HEK293 (cell line): ENCODE results near the gene TAF5L.

ENCODE experiments used
- CTCF ChIA-PET: fragments of 350-600 bp; formaldehyde crosslinking; extraction: SDS; loops from one replicate; lab custom pipeline; 2021; ENCODE audit warnings: antibody characterized with exemption; lab: Yijun Ruan, JAX
- POLR2A ChIA-PET: fragments of 300-600 bp; formaldehyde crosslinking; extraction: SDS; loops from one replicate; lab custom pipeline; 2020; ENCODE audit warnings: antibody characterized with exemption, inconsistent platforms; lab: Yijun Ruan, JAX
- H3K27ac ChIP-seq: fragments of 200-500 bp; sonication (Bioruptor generic); 2 replicates; pipeline ENCODE4 v1.5.1; 2014; ENCODE audit warnings: low read depth, low read length, control low read depth, inconsistent platforms; ENCODE audit errors: extremely low read depth
- H3K36me3 ChIP-seq, 2 experiments: fragments of 200-500 bp in 1 of 2; sonication (Bioruptor generic) in 1 of 2; 1 replicate in 1 of 2; 2 replicates in 1 of 2; pipeline ENCODE4 v1.5.1; 2014 to 2017; ENCODE audit warnings: inconsistent platforms in 2 of 2, low read length in 2 of 2; ENCODE audit not compliant: control insufficient read depth in 2 of 2, insufficient read depth in 1 of 2
- H3K4me1 ChIP-seq: fragments of 200-500 bp; sonication (Bioruptor generic); 2 replicates; pipeline ENCODE4 v1.5.1; 2014; ENCODE audit warnings: mild to moderate bottlenecking, low read length, inconsistent platforms; ENCODE audit not compliant: control insufficient read depth, insufficient read depth
- H3K4me3 ChIP-seq: 2 replicates; pipeline ENCODE4 v1.5.1; 2011; ENCODE audit warnings: low read depth, mild to moderate bottlenecking, control low read depth, low read length, moderate library complexity
- H3K9me3 ChIP-seq: fragments of 200-500 bp; sonication (Bioruptor generic); 2 replicates; pipeline ENCODE4 v1.5.1; 2014; ENCODE audit warnings: low read depth, low read length, inconsistent platforms; ENCODE audit not compliant: control insufficient read depth, insufficient read depth
- HOXC10 ChIP-seq: sonication (generic); formaldehyde crosslinking; IDR thresholded peaks from 2 replicates; pipeline ENCODE4 v1.8.1; 2023; ENCODE audit warnings: mild to moderate bottlenecking, missing genetic modification reagents
- IKZF3 ChIP-seq: fragments of 450-650 bp; IDR thresholded peaks from 2 replicates; pipeline ENCODE4 v1.5.0; 2018; ENCODE audit warnings: missing biosample characterization, mild to moderate bottlenecking, missing genetic modification characterization, moderate library complexity
- KLF10 ChIP-seq: fragments of 450-650 bp; IDR thresholded peaks from 2 replicates; pipeline ENCODE4 v1.5.1; 2018; ENCODE audit warnings: missing biosample characterization, mild to moderate bottlenecking, missing genetic modification characterization
- PRDM1 ChIP-seq: fragments of 450-650 bp; formaldehyde crosslinking; IDR thresholded peaks from 2 replicates; pipeline ENCODE4; 2016; ENCODE audit warnings: missing biosample characterization, missing genetic modification characterization
- RBAK ChIP-seq: fragments of 450-650 bp; formaldehyde crosslinking; IDR thresholded peaks from 2 replicates; pipeline ENCODE4 v1.5.1; 2016; ENCODE audit warnings: missing biosample characterization, missing genetic modification characterization
- SP7 ChIP-seq: fragments of 450-650 bp; formaldehyde crosslinking; IDR thresholded peaks from 2 replicates; pipeline ENCODE4 v1.5.1; 2016; ENCODE audit warnings: missing biosample characterization, missing genetic modification characterization
- ZFP41 ChIP-seq: fragments of 450-650 bp; formaldehyde crosslinking; IDR thresholded peaks from 2 replicates; pipeline ENCODE4 v1.5.1; 2016; ENCODE audit warnings: missing biosample characterization, missing genetic modification characterization, borderline replicate concordance
- ZNF350 ChIP-seq: fragments of 450-650 bp; formaldehyde crosslinking; IDR thresholded peaks from 2 replicates; pipeline ENCODE4 v1.5.0; 2017; ENCODE audit warnings: missing biosample characterization, mild to moderate bottlenecking, missing genetic modification characterization
- ZNF398 ChIP-seq: fragments of 450-650 bp; formaldehyde crosslinking; IDR thresholded peaks from 2 replicates; pipeline ENCODE4 v1.5.1; 2017; ENCODE audit warnings: missing biosample characterization, missing genetic modification characterization
- ZNF555 ChIP-seq: fragments of 450-650 bp; formaldehyde crosslinking; conservative IDR thresholded peaks from 2 replicates; pipeline ENCODE4 v1.5.1; 2017; ENCODE audit warnings: missing biosample characterization, mild to moderate bottlenecking, missing genetic modification characterization, inconsistent platforms
- ZNF558 ChIP-seq: fragments of 450-650 bp; formaldehyde crosslinking; IDR thresholded peaks from 2 replicates; pipeline ENCODE4 v1.5.1; 2016; ENCODE audit warnings: missing biosample characterization, missing genetic modification characterization
- ZNF561 ChIP-seq: fragments of 450-650 bp; IDR thresholded peaks from 2 replicates; pipeline ENCODE4 v1.5.1; 2018; ENCODE audit warnings: missing biosample characterization, missing genetic modification characterization, borderline replicate concordance
- ZNF585B ChIP-seq: fragments of 450-650 bp; formaldehyde crosslinking; IDR thresholded peaks from 2 replicates; pipeline ENCODE4 v1.5.1; 2016; ENCODE audit warnings: missing biosample characterization, missing genetic modification characterization
- ZNF660 ChIP-seq: fragments of 450-650 bp; IDR thresholded peaks from 2 replicates; pipeline ENCODE4 v1.5.1; 2018; ENCODE audit warnings: missing biosample characterization, mild to moderate bottlenecking, missing genetic modification characterization
- ZNF776 ChIP-seq: fragments of 450-650 bp; formaldehyde crosslinking; IDR thresholded peaks from 2 replicates; pipeline ENCODE4 v1.5.0; 2017; ENCODE audit warnings: missing biosample characterization, missing genetic modification characterization, borderline replicate concordance
- ZSCAN5A ChIP-seq: fragments of 450-650 bp; formaldehyde crosslinking; IDR thresholded peaks from 2 replicates; pipeline ENCODE4 v1.5.1; 2016; ENCODE audit warnings: missing biosample characterization, missing genetic modification characterization
- TF ChIP-seq, protein P1 (sequence below): fragments of 450-650 bp; formaldehyde crosslinking; IDR thresholded peaks from 2 replicates; pipeline ENCODE4 v1.5.1; 2016; ENCODE audit warnings: missing biosample characterization, missing genetic modification characterization, borderline replicate concordance
- TF ChIP-seq, protein P2 (sequence below): fragments of 450-650 bp; formaldehyde crosslinking; IDR thresholded peaks from 2 replicates; pipeline ENCODE4 v1.5.1; 2016; ENCODE audit warnings: missing biosample characterization, missing genetic modification characterization
- TF ChIP-seq, protein P3 (sequence below): fragments of 450-650 bp; formaldehyde crosslinking; IDR thresholded peaks from 2 replicates; pipeline ENCODE4 v1.5.1; 2016; ENCODE audit warnings: missing biosample characterization, missing genetic modification characterization
- TF ChIP-seq, protein P4 (sequence below): fragments of 450-650 bp; formaldehyde crosslinking; IDR thresholded peaks from 2 replicates; pipeline ENCODE4 v1.5.1; 2016; ENCODE audit warnings: missing biosample characterization, missing genetic modification characterization
- TF ChIP-seq, protein P5 (sequence below): fragments of 450-650 bp; formaldehyde crosslinking; IDR thresholded peaks from 2 replicates; pipeline ENCODE4 v1.5.1; 2016; ENCODE audit warnings: missing biosample characterization, missing genetic modification characterization

Gene TAF5L

DNA sequence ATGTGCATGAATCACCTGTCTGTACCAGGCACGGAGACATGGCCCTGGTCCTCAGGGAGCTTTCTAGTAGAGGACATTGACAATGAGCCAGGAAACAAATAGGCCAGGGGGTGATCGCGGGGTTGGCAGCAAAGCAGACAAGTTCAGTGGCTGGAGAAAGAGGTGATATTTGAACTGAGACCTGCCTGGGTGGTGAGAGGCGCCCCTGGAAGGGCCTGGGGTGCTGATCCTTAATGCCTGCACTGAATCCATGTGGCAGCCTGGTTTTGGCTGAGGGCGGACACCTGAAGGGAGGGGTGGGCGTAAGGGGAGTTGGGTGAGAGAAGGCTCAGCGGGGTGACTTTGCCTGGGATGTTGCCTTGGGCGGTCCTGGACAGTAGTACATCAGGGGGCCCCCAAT is 36.0 kb upstream of the TAF5L start (continued):
- TF ChIP-seq, protein P1, sequence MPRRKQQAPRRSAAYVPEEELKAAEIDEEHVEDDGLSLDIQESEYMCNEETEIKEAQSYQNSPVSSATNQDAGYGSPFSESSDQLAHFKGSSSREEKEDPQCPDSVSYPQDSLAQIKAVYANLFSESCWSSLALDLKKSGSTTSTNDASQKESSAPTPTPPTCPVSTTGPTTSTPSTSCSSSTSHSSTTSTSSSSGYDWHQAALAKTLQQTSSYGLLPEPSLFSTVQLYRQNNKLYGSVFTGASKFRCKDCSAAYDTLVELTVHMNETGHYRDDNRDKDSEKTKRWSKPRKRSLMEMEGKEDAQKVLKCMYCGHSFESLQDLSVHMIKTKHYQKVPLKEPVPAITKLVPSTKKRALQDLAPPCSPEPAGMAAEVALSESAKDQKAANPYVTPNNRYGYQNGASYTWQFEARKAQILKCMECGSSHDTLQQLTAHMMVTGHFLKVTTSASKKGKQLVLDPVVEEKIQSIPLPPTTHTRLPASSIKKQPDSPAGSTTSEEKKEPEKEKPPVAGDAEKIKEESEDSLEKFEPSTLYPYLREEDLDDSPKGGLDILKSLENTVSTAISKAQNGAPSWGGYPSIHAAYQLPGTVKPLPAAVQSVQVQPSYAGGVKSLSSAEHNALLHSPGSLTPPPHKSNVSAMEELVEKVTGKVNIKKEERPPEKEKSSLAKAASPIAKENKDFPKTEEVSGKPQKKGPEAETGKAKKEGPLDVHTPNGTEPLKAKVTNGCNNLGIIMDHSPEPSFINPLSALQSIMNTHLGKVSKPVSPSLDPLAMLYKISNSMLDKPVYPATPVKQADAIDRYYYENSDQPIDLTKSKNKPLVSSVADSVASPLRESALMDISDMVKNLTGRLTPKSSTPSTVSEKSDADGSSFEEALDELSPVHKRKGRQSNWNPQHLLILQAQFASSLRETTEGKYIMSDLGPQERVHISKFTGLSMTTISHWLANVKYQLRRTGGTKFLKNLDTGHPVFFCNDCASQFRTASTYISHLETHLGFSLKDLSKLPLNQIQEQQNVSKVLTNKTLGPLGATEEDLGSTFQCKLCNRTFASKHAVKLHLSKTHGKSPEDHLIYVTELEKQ, result no peak
- TF ChIP-seq HOXC10 (CRISPR knock-in tag) (no peak), ZNF555 (tag by site-specific recombination) (no peak)

DNA sequence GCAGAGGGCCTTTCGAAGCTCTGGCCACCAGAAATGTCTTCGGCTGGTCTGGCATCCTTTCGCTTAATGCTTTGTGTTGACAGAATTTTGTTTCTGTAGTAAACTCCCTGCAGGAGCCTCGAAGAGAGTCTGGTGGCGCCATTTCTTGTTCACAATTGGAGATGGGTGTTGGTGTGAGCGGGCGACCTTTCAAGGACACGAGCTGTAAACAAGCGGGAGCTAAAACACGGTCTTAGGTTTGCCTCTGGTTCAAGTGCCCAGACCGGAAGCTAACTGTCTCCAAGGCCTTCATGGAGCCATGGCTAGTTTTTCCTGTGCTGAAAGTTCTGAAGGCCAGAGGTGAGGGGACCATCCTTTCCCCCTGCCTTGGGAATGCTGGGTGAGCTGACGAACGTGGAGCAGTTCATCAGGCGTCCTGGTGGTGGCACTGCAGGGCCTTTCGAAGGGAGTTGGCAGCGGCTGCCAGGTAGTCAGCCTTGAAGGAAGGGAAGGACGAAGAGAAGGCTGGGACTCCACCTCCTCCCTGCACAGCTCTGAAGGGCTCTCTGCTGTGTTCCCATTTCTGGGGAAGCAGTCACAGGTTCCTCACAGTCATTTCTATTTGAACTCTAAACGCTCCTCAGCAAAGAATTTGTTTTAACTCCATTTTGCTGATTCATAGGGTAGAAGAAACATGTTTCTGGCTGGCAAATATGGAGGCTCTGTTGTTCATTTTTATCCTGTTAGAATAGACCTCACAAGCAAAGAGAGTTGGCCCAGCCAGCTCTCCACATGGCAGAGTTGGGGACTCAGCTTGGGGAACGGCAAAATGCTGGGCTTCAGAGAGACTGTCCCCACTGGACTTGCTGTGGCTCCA is 35.3 kb upstream of the TAF5L start:
- peaks cover 10 to 51% of the 10 kb centered on the region in 2 experiments for H3K36me3 ChIP-seq
- H3K4me1 ChIP-seq, result 0 out of 2 replicates have a peak, but pooled peaks cover 4% of the 10 kb centered on the region
- no peak overlapping the region for H3K27ac ChIP-seq
- H3K9me3 ChIP-seq, result no peaks in the 10 kb centered on the region
- POLR2A ChIA-PET, result interaction anchor here (0.9 to 1.0 kb wide), 2 partner anchors 233 to 649 kb away, joined by 3 read pairs; no protein-coding TSS in a partner anchor
- CTCF ChIA-PET, result interaction anchor here (0.5 to 2.6 kb wide), 35 partner anchors 10 to 1011 kb away, joined by 3 to 15 read pairs (median 4); no protein-coding TSS in a partner anchor
- H3K4me3 ChIP-seq, result no peak overlapping the region
- TF ChIP-seq ZNF558 (tag by site-specific recombination), result no peak
- TF ChIP-seq, protein P2, sequence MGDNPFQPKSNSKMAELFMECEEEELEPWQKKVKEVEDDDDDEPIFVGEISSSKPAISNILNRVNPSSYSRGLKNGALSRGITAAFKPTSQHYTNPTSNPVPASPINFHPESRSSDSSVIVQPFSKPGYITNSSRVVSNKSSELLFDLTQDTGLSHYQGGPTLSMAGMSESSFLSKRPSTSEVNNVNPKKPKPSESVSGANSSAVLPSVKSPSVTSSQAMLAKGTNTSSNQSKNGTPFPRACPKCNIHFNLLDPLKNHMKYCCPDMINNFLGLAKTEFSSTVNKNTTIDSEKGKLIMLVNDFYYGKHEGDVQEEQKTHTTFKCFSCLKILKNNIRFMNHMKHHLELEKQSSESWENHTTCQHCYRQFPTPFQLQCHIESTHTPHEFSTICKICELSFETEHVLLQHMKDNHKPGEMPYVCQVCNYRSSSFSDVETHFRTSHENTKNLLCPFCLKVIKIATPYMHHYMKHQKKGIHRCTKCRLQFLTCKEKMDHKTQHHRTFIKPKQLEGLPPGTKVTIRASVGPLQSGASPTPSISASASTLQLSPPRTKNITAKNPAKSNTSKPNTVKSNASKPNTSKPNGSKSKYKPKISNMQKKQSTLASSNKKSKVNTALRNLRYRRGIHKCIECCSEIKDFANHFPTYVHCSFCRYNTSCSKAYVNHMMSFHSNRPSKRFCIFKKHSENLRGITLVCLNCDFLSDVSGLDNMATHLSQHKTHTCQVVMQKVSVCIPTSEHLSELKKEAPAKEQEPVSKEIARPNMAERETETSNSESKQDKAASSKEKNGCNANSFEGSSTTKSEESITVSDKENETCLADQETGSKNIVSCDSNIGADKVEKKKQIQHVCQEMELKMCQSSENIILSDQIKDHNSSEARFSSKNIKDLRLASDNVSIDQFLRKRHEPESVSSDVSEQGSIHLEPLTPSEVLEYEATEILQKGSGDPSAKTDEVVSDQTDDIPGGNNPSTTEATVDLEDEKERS (tag by site-specific recombination), result no peak
- TF ChIP-seq ZNF561 (tag by site-specific recombination), result no peak
- TF ChIP-seq ZNF776 (tag by site-specific recombination), result no peak
- TF ChIP-seq SP7 (tag by site-specific recombination), result 0 out of 2 replicates have a peak, but pooled peaks have one; percentile 16
- TF ChIP-seq ZNF660 (tag by site-specific recombination), result 0 out of 2 replicates have a peak, but pooled peaks have one; percentile 32
- TF ChIP-seq, protein P3, sequence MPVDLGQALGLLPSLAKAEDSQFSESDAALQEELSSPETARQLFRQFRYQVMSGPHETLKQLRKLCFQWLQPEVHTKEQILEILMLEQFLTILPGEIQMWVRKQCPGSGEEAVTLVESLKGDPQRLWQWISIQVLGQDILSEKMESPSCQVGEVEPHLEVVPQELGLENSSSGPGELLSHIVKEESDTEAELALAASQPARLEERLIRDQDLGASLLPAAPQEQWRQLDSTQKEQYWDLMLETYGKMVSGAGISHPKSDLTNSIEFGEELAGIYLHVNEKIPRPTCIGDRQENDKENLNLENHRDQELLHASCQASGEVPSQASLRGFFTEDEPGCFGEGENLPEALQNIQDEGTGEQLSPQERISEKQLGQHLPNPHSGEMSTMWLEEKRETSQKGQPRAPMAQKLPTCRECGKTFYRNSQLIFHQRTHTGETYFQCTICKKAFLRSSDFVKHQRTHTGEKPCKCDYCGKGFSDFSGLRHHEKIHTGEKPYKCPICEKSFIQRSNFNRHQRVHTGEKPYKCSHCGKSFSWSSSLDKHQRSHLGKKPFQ (tag by site-specific recombination), result no peak
- no peak for TF ChIP-seq RBAK (tag by site-specific recombination)
- no peak for TF ChIP-seq ZNF350 (tag by site-specific recombination)
- no peak for TF ChIP-seq ZNF585B (tag by site-specific recombination)
- TF ChIP-seq KLF10 (tag by site-specific recombination), result no peak
- 0 out of 2 replicates have a peak, but pooled peaks have one; percentile 49 for TF ChIP-seq IKZF3
- TF ChIP-seq PRDM1 (tag by site-specific recombination), result no peak
- TF ChIP-seq, protein P4, sequence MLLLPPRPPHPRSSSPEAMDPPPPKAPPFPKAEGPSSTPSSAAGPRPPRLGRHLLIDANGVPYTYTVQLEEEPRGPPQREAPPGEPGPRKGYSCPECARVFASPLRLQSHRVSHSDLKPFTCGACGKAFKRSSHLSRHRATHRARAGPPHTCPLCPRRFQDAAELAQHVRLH (tag by site-specific recombination), result no peak
- TF ChIP-seq ZSCAN5A (tag by site-specific recombination), result no peak
- no peak for TF ChIP-seq ZFP41
- TF ChIP-seq, protein P5, sequence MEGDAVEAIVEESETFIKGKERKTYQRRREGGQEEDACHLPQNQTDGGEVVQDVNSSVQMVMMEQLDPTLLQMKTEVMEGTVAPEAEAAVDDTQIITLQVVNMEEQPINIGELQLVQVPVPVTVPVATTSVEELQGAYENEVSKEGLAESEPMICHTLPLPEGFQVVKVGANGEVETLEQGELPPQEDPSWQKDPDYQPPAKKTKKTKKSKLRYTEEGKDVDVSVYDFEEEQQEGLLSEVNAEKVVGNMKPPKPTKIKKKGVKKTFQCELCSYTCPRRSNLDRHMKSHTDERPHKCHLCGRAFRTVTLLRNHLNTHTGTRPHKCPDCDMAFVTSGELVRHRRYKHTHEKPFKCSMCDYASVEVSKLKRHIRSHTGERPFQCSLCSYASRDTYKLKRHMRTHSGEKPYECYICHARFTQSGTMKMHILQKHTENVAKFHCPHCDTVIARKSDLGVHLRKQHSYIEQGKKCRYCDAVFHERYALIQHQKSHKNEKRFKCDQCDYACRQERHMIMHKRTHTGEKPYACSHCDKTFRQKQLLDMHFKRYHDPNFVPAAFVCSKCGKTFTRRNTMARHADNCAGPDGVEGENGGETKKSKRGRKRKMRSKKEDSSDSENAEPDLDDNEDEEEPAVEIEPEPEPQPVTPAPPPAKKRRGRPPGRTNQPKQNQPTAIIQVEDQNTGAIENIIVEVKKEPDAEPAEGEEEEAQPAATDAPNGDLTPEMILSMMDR (tag by site-specific recombination), result peak; percentile 85
- no peak for TF ChIP-seq ZNF398 (tag by site-specific recombination)
